H9 (cell line): ENCODE results near the gene SFI1. TPM values are rescaled to one million over a fixed set of nuclear protein-coding genes. Genes with fewer than 3 reads are reported as not detected.

Source experiments
- DNase-seq: peaks from one replicate; pipeline ENCODE4 v3.0.0-alpha.2; 2017
- H2AFZ ChIP-seq: one replicate; pipeline ENCODE4 v1.6.1; 2013; ENCODE audit warnings: mild to moderate bottlenecking, low read length, control low read depth, moderate library complexity
- H2AK5ac ChIP-seq: 2 replicates; pipeline ENCODE4 v1.6.1; 2013; ENCODE audit warnings: low read length, control low read depth, mixed read lengths; ENCODE audit not compliant: insufficient read length
- H2BK120ac ChIP-seq: one replicate; pipeline ENCODE4 v1.6.1; 2013; ENCODE audit warnings: low read depth, mild to moderate bottlenecking, low read length, control low read depth, inconsistent platforms; ENCODE audit not compliant: poor library complexity, severe bottlenecking
- H2BK12ac ChIP-seq: 2 replicates; pipeline ENCODE4 v1.6.1; 2013; ENCODE audit warnings: low read length, control low read depth, mixed read lengths, low read depth; ENCODE audit not compliant: insufficient read length
- H2BK15ac ChIP-seq: 2 replicates; pipeline ENCODE4 v1.6.1; 2013; ENCODE audit warnings: low read depth, low read length, control low read depth
- H2BK20ac ChIP-seq: one replicate; pipeline ENCODE4 v1.6.1; 2013; ENCODE audit warnings: low read depth, mild to moderate bottlenecking, low read length, control low read depth, inconsistent platforms; ENCODE audit not compliant: poor library complexity, severe bottlenecking
- H2BK5ac ChIP-seq: 2 replicates; pipeline ENCODE4 v1.6.1; 2013; ENCODE audit warnings: low read length, control low read depth, mixed read lengths; ENCODE audit not compliant: insufficient read length
- H3K14ac ChIP-seq: 2 replicates; pipeline ENCODE4 v1.6.1; 2013; ENCODE audit warnings: low read length, control low read depth; ENCODE audit not compliant: insufficient read depth
- H3K18ac ChIP-seq: 2 replicates; pipeline ENCODE4 v1.6.1; 2013; ENCODE audit warnings: low read depth, mild to moderate bottlenecking, mixed read lengths, low read length, control low read depth; ENCODE audit not compliant: insufficient read length
- H3K23ac ChIP-seq: 2 replicates; pipeline ENCODE4 v1.6.1; 2013; ENCODE audit warnings: low read length, control low read depth, mixed read lengths, low read depth; ENCODE audit not compliant: insufficient read length
- H3K23me2 ChIP-seq: 2 replicates; pipeline ENCODE4 v1.6.1; 2013; ENCODE audit warnings: low read depth, mild to moderate bottlenecking, mixed read lengths, low read length, control low read depth; ENCODE audit not compliant: insufficient read length, poor library complexity, severe bottlenecking
- H3K27ac ChIP-seq: 2 replicates; pipeline ENCODE4 v1.5.1; 2013; ENCODE audit warnings: low read length, control low read depth, mixed read lengths, low read depth; ENCODE audit not compliant: insufficient read length
- H3K27me3 ChIP-seq: 2 replicates; pipeline ENCODE4 v1.6.1; 2013; ENCODE audit warnings: low read length, control low read depth, inconsistent platforms; ENCODE audit not compliant: insufficient read depth
- H3K4ac ChIP-seq: 2 replicates; pipeline ENCODE4 v1.6.1; 2013; ENCODE audit warnings: low read depth, mild to moderate bottlenecking, control low read depth, inconsistent platforms, low read length, moderate library complexity
- H3K4me1 ChIP-seq: 2 replicates; pipeline ENCODE4 v1.6.1; 2013; ENCODE audit warnings: low read length, control low read depth, inconsistent platforms; ENCODE audit not compliant: insufficient read depth
- H3K4me2 ChIP-seq: 2 replicates; pipeline ENCODE4 v1.6.1; 2013; ENCODE audit warnings: low read length, control low read depth, mixed read lengths; ENCODE audit not compliant: insufficient read length, insufficient read depth
- H3K56ac ChIP-seq: 2 replicates; pipeline ENCODE4 v1.6.1; 2013; ENCODE audit warnings: low read depth, mild to moderate bottlenecking, mixed read lengths, low read length, control low read depth; ENCODE audit not compliant: insufficient read length
- H3K79me1 ChIP-seq: 2 replicates; pipeline ENCODE4 v1.6.1; 2013; ENCODE audit warnings: low read depth, mild to moderate bottlenecking, moderate library complexity, low read length, control low read depth, inconsistent platforms; ENCODE audit not compliant: insufficient read depth, poor library complexity, severe bottlenecking
- H3K79me2 ChIP-seq: 2 replicates; pipeline ENCODE4 v1.6.1; 2013; ENCODE audit warnings: low read length, control low read depth, inconsistent platforms; ENCODE audit not compliant: insufficient read depth
- H3K9ac ChIP-seq: 2 replicates; pipeline ENCODE4 v1.6.1; 2013; ENCODE audit warnings: low read length, control low read depth, mixed read lengths; ENCODE audit not compliant: insufficient read length; ENCODE audit errors: extremely low read depth
- H3K9me3 ChIP-seq: one replicate; pipeline ENCODE4 v1.6.1; 2013; ENCODE audit warnings: low read depth, low read length, inconsistent platforms; ENCODE audit not compliant: control insufficient read depth
- H3T11ph ChIP-seq: one replicate; pipeline ENCODE4 v1.6.1; 2013; ENCODE audit warnings: mild to moderate bottlenecking, low read length, control low read depth, inconsistent platforms
- H4K20me1 ChIP-seq: one replicate; pipeline ENCODE4 v1.6.1; 2013; ENCODE audit not compliant: control insufficient read depth, insufficient read length, insufficient read depth
- H4K5ac ChIP-seq: 2 replicates; pipeline ENCODE4 v1.6.1; 2013; ENCODE audit warnings: low read depth, mild to moderate bottlenecking, mixed read lengths, low read length, control low read depth; ENCODE audit not compliant: insufficient read length
- H4K8ac ChIP-seq: replicated peaks from 2 replicates; pipeline ENCODE4 v1.6.1; 2013; ENCODE audit warnings: low read length, control low read depth, mixed read lengths, low read depth; ENCODE audit not compliant: insufficient read length
- H4K91ac ChIP-seq: 2 replicates; pipeline ENCODE4 v1.6.1; 2013; ENCODE audit warnings: low read depth, mild to moderate bottlenecking, moderate library complexity, mixed read lengths, low read length, control low read depth; ENCODE audit not compliant: insufficient read length
- H3K27ac Mint-ChIP-seq, 3 experiments: 2 replicates in 2 of 3; 3 replicates in 1 of 3; pipeline ENCODE4 v1.8.0; 2020 to 2021; ENCODE audit warnings: mixed read lengths in 3 of 3, mild to moderate bottlenecking in 1 of 3, moderate library complexity in 1 of 3
- H3K27me3 Mint-ChIP-seq: 2 replicates; pipeline ENCODE4 v1.8.0; 2021; ENCODE audit warnings: low read depth, mild to moderate bottlenecking, moderate library complexity, mixed read lengths
- H3K36me3 Mint-ChIP-seq, 3 experiments: 2 replicates in 2 of 3; 3 replicates in 1 of 3; pipeline ENCODE4 v1.8.0; 2020 to 2021; ENCODE audit warnings: low read depth in 3 of 3, mixed read lengths in 3 of 3; ENCODE audit not compliant: insufficient read depth in 1 of 3
- H3K4me1 Mint-ChIP-seq, 2 experiments: 2 replicates each; pipeline ENCODE4 v1.8.0; 2020; ENCODE audit warnings: mixed read lengths in 2 of 2
- H3K4me3 Mint-ChIP-seq, 2 experiments: 2 replicates in 1 of 2; 3 replicates in 1 of 2; pipeline ENCODE4 v1.8.0; 2020 to 2021; ENCODE audit warnings: mild to moderate bottlenecking in 2 of 2, mixed read lengths in 2 of 2, moderate library complexity in 1 of 2
- H3K9me3 Mint-ChIP-seq, 2 experiments: 2 replicates in 1 of 2; 3 replicates in 1 of 2; pipeline ENCODE4 v1.8.0; 2020; ENCODE audit warnings: mild to moderate bottlenecking in 2 of 2, mixed read lengths in 2 of 2, moderate library complexity in 1 of 2
- WGBS: extraction: QIAGEN DNeasy Blood & Tissue Kit; methylation state at CpG from one replicate; pipeline ENCODE4 v1.1.7; 2013; ENCODE audit warnings: missing lambda C conversion rate, low lambda C conversion rate, mixed read lengths; ENCODE audit not compliant: insufficient read length; ENCODE audit errors: extremely low coverage; 5-methylcytosine and 5-hydroxymethylcytosine counted together
- total RNA-seq: library from RNA; stranded (reverse); gene quantifications from 2 replicates; pipeline ENCODE4 v1.2.1, GENCODE V29; 2021
- TF ChIP-seq, protein P1 (sequence below): fragments of 200-600 bp; sonication (generic); conservative IDR thresholded peaks from 3 replicates; pipeline ENCODE4 v1.8.0; 2021; ENCODE audit warnings: antibody characterized with exemption, mild to moderate bottlenecking

SFI1 gene
- total RNA-seq, 1 experiment from 2014 or later = 26.4 TPM

- H3K9me3 ChIP-seq = no peaks in the 10 kb centered on the region
- H3K4ac ChIP-seq = no peak overlapping the region
- no peaks in the 10 kb centered on the region for H3K23me2 ChIP-seq
- no peaks in the 10 kb centered on the region for H3K27me3 Mint-ChIP-seq
- no peak overlapping the region for H3K23ac ChIP-seq
- no peak overlapping the region for H2BK5ac ChIP-seq
- H4K5ac ChIP-seq = no peak overlapping the region
- H3K27ac Mint-ChIP-seq = no peak overlapping the region; a peak in 1 of 7 replicates
- H2AK5ac ChIP-seq = no peak overlapping the region
- TF ChIP-seq, protein P1, sequence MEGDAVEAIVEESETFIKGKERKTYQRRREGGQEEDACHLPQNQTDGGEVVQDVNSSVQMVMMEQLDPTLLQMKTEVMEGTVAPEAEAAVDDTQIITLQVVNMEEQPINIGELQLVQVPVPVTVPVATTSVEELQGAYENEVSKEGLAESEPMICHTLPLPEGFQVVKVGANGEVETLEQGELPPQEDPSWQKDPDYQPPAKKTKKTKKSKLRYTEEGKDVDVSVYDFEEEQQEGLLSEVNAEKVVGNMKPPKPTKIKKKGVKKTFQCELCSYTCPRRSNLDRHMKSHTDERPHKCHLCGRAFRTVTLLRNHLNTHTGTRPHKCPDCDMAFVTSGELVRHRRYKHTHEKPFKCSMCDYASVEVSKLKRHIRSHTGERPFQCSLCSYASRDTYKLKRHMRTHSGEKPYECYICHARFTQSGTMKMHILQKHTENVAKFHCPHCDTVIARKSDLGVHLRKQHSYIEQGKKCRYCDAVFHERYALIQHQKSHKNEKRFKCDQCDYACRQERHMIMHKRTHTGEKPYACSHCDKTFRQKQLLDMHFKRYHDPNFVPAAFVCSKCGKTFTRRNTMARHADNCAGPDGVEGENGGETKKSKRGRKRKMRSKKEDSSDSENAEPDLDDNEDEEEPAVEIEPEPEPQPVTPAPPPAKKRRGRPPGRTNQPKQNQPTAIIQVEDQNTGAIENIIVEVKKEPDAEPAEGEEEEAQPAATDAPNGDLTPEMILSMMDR = no peak
- H3K36me3 Mint-ChIP-seq = peaks cover 7 to 34% (median 7%) of the 10 kb centered on the region in 3 experiments; a peak in 5 of 7 replicates
- no peak overlapping the region for H2BK15ac ChIP-seq
- no peak overlapping the region for H3T11ph ChIP-seq
- H3K4me3 Mint-ChIP-seq = no peak overlapping the region
- no peak overlapping the region for H3K56ac ChIP-seq
- no peaks in the 10 kb centered on the region for H3K4me1 Mint-ChIP-seq
- no peak overlapping the region for H3K14ac ChIP-seq
- H4K91ac ChIP-seq = no peak overlapping the region
- no peak overlapping the region for H3K4me2 ChIP-seq
- H3K79me1 ChIP-seq = no peaks in the 10 kb centered on the region
- no peak overlapping the region for H2AFZ ChIP-seq
- H4K8ac ChIP-seq = no peak overlapping the region
- no peak overlapping the region for H3K18ac ChIP-seq
- no peaks in the 10 kb centered on the region for H4K20me1 ChIP-seq
- no CpG with 5 or more reads among the region's 4 CpGs for WGBS
- H2BK12ac ChIP-seq = no peak overlapping the region
- H3K9me3 Mint-ChIP-seq = no peaks in the 10 kb centered on the region
- no peak overlapping the region for H2BK120ac ChIP-seq
- no peak for DNase-seq
- no peaks in the 10 kb centered on the region for H3K4me1 ChIP-seq
- no peak overlapping the region for H3K9ac ChIP-seq
- no peak overlapping the region for H3K27ac ChIP-seq
- H2BK20ac ChIP-seq = no peak overlapping the region
- no peaks in the 10 kb centered on the region for H3K27me3 ChIP-seq
- no peaks in the 10 kb centered on the region; the same call in 1 of the 2 replicates for H3K79me2 ChIP-seq
These were observed 54.6 kb downstream of the SFI1 start for GRCh38 chr22:31550871-31551370.
